Muscle of leg (tissue), 11 donors: ENCODE data around the gene PSMA6. TPM values are rescaled to one million over a fixed set of nuclear protein-coding genes. Genes with fewer than 3 reads are reported as not detected.
A peak's percentile ranks its signal among the peaks of the same experiment; 100 is the strongest.
"Not testable (repeated sequence)": the region's sequence is repeated elsewhere in the genome, so short reads cannot be mapped to it uniquely, and the experiment has no call there.

ENCODE experiments used
- DNase-seq: peaks from one replicate; pipeline ENCODE4 v3.0.0; 2013
- H3K27ac ChIP-seq: one replicate; pipeline ENCODE4 v1.5.1; 2013; ENCODE audit warnings: mild to moderate bottlenecking, low read length, control low read depth
- H3K27me3 ChIP-seq: one replicate; pipeline ENCODE4 v1.6.1; 2013; ENCODE audit warnings: low read length; ENCODE audit not compliant: control insufficient read depth, insufficient read depth
- H3K36me3 ChIP-seq: one replicate; pipeline ENCODE4 v1.6.1; 2013; ENCODE audit warnings: low read length; ENCODE audit not compliant: control insufficient read depth, insufficient read depth
- H3K4me1 ChIP-seq: one replicate; pipeline ENCODE4 v1.6.1; 2013; ENCODE audit warnings: low read length; ENCODE audit not compliant: control insufficient read depth, insufficient read depth
- H3K4me3 ChIP-seq: one replicate; pipeline ENCODE4 v1.5.1; 2013; ENCODE audit warnings: low read length, control low read depth
- H3K9me3 ChIP-seq: replicated peaks from 2 replicates; pipeline ENCODE4 v1.6.1; 2013; ENCODE audit warnings: low read depth, low read length; ENCODE audit not compliant: control insufficient read depth
- WGBS: methylation state at CpG from one replicate; pipeline ENCODE4 v1.1.5; 2013; ENCODE audit warnings: missing lambda C conversion rate; ENCODE audit not compliant: insufficient coverage; 5-methylcytosine and 5-hydroxymethylcytosine counted together
- polyA plus RNA-seq, 8 donors: library from polyadenylated mRNA; unstranded; fragments of 120-200 nt; gene quantifications; one replicate each; pipeline versions ENCODE4 v1.2.1 to v1.2.3, GENCODE V29; 2013; ENCODE audit warnings: inconsistent platforms in 1 of 8, low replicate concordance in 1 of 8; ENCODE audit not compliant: insufficient read length in 8 of 8, insufficient read depth in 1 of 8
- total RNA-seq: library from RNA; stranded (reverse); fragments of 120-200 nt; gene quantifications from one replicate; pipeline ENCODE4 v1.2.4, GENCODE V29; 2013

The PSMA6 gene
- total and polyA plus RNA-seq, 9 donors = 161 to 218 (median 181) TPM

DNA sequence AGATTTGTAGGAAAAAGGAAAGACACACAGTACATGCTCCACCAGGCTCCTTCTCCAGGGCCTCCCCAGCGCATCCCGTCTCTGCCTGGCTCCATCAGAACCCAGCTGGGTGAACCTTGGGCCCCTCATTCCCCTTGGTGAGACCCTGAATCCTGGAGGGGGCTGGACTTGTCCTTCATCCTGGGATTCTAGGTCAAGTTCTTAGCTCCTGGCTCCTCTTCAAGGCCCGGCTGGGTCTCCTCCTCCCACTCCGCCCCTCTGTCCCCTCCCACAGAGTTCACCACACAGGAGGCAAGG lies 49.2 kb downstream of the PSMA6 start:
- H3K4me1 ChIP-seq = peaks cover 46% of the 10 kb centered on the region
- no peaks in the 10 kb centered on the region for H3K27me3 ChIP-seq
- no peak for DNase-seq
- H3K9me3 ChIP-seq = no peaks in the 10 kb centered on the region
- peak overlapping the region; percentile 90 for H3K27ac ChIP-seq
- H3K4me3 ChIP-seq = no peak overlapping the region
- WGBS = 0% methylated on average over 1 of the region's 4 CpGs
- no peaks in the 10 kb centered on the region for H3K36me3 ChIP-seq

DNA sequence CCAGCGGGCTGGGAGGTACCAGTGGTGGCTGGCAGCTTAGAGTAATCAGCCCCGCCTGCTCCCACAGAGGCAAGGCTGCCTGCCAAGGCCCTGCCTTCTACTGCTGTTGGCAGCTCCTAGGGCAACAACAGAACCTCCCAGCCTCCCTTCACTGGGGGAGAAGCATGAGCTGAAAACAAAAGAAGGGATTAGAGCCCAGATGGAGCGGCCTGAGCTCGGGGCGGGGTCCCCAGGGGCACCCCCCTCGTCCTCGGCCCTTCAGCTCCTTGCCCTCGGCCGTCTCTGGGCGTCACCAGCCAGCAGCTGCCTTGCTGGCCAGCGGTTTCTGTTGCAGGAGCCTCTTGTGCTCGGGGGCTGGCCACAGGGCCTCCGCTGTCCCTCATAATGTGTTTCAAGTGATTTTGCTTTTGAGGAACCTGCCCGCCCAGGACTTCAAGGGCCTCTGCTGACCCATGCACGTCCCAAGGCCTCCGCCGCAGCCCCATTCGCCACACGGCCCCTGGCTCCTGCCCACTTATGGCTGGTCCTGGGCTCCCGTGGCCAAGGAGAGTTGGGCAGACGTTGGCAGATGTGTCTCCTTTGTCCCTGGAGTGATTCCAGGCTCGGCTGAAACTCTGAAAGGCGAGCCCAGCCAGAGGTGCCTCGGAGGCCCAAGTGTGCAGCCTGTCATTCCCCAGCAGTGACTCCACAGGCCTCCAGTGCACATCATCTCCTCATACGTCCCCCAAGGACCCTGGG lies 49.7 kb downstream of the PSMA6 start:
- Histone ChIP-seq H3K4me1 (peaks cover 41% of the 10 kb centered on the region), H3K27me3 (no peaks in the 10 kb centered on the region), H3K36me3 (no peaks in the 10 kb centered on the region), H3K9me3 (no peaks in the 10 kb centered on the region), H3K27ac (peak overlapping the region; percentile 90), H3K4me3 (peak overlapping the region; percentile 6)
- 32% methylated on average over 23 of the region's 25 CpGs for whole genome bisulfite sequencing
- DNase-seq = peak; percentile 93

DNA sequence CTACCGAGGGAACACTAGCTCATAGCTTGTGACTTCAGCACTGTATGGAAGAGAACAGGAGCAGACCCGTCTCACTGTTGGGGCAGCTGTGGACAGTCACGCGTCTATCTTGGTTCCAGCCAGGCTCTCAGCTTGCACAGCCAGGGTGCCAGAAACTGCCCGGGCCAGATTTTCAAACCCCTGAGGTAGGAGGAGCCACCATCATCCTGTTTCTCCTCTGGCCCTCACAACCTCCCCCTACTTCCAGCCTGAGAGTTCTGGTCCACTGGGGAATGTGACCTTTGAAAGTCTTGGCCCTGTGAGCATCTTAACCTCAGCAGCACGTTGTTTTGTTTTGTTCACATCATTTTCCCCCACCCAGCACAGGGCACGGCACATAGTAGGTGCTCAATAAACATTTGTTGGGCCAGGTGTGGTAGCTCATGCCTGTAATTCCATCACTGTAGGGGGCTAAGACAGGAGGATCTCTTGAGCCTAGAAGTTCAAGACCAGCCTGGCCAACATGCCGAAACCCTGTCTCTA lies 50.4 kb downstream of the PSMA6 start:
- no peak overlapping the region for H3K4me3 ChIP-seq
- 53% methylated on average over 5 of the region's 8 CpGs for WGBS
- no peaks in the 10 kb centered on the region for H3K9me3 ChIP-seq
- H3K27ac ChIP-seq = peak overlapping the region; percentile 90
- peaks cover 35% of the 10 kb centered on the region for H3K4me1 ChIP-seq
- no peaks in the 10 kb centered on the region for H3K27me3 ChIP-seq
- no peaks in the 10 kb centered on the region for H3K36me3 ChIP-seq
- no peak for DNase-seq

DNA sequence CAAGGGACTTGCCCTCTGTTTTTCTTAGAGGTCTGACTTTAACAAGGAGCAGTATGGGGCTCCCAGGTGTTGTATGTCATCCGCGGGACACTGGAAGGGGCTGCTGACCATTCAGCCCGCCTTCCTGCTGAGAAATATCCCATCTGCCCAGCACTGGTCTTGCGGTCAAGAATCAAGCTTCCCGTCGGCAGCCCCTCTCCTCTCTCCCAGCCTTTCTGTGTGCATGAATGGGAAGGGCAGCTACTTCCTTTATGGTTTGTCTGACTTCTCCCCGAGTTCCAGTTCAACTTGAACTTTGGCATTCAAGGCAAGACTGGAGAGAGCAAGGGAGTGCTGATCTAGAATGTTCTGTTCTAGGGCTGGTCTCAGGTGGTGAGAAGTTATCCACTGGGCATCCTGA lies 51.5 kb downstream of the PSMA6 start:
- Histone ChIP-seq H3K36me3 (no peaks in the 10 kb centered on the region), H3K4me1 (peaks cover 33% of the 10 kb centered on the region), H3K4me3 (no peak overlapping the region), H3K27me3 (no peaks in the 10 kb centered on the region), H3K27ac (no peak overlapping the region), H3K9me3 (no peaks in the 10 kb centered on the region)
- DNase-seq = no peak
- 84% methylated on average over 5 of the region's 7 CpGs for WGBS

DNA sequence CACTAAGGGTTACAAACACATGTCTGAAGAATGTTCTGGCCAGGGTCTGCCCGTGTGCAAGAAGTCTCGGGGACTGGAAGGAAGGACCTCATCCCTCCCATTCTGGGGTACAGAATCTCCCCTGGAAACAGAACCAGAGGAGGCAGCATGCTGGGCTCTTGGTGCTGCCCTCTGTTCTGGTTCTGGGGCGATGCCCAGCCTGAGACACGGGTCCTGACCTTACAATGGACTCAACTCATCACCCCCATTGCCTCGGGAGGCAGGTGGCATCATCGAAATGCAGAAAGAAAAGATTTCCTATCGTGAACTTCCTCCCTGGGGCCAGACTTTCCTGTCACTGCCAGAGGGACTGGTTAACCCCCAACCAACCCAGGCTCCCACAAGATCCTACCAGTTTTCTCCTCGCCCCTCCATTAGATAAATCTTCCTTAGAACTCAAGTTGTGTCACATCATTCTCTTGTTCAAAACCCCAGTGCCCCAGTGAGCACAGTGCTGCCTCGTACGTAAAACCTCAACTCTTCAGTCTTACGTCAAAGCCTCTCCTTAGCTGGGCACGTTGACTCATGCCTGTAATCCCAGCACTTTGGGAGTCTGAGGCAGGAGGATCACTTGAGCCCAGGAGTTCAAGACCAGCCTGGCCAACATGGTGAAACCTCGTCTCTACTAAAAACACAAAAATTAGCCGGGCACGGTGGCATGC lies 52.1 kb downstream of the PSMA6 start:
- Histone ChIP-seq H3K4me1 (peaks cover 33% of the 10 kb centered on the region), H3K4me3 (no peak overlapping the region), H3K27ac (no peak overlapping the region), H3K36me3 (no peaks in the 10 kb centered on the region), H3K27me3 (no peaks in the 10 kb centered on the region), H3K9me3 (no peaks in the 10 kb centered on the region)
- no peak for DNase-seq
- 77% methylated on average over 12 of the region's 15 CpGs for WGBS

DNA sequence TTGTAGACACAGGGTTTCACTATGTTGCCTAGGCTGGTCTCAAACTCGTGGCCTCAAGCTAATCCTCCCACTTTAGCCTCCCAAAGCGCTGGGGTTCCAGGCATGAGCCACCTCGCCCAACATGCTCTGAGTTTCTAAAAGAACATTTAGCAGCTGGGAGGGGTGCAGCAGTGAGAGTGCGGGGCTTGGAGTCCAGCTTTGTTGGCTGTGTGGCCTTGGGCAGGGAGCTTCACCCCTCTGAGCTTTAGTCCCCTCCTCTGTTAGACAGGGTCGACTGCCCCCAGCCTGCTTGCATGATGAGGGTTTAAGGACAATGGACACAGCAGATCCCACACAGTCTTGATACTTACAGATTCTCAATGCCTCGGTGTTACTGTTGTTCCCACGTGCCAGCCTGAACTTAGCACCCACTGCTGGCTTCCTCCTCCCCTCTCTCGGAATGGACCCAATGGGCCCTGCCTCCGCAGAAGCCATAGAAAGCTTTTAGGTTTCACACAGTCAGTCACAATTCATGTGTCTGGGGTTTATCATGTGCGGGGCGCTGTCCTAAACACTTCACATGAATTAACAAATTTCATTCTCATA lies 54.6 kb downstream of the PSMA6 start:
- Histone ChIP-seq H3K27ac (no peak overlapping the region), H3K36me3 (no peaks in the 10 kb centered on the region), H3K4me3 (no peak overlapping the region), H3K27me3 (no peaks in the 10 kb centered on the region), H3K4me1 (peaks cover 15% of the 10 kb centered on the region), H3K9me3 (no peaks in the 10 kb centered on the region)
- DNase-seq = no peak
- 68% methylated on average over 6 of the region's 11 CpGs for WGBS

DNA sequence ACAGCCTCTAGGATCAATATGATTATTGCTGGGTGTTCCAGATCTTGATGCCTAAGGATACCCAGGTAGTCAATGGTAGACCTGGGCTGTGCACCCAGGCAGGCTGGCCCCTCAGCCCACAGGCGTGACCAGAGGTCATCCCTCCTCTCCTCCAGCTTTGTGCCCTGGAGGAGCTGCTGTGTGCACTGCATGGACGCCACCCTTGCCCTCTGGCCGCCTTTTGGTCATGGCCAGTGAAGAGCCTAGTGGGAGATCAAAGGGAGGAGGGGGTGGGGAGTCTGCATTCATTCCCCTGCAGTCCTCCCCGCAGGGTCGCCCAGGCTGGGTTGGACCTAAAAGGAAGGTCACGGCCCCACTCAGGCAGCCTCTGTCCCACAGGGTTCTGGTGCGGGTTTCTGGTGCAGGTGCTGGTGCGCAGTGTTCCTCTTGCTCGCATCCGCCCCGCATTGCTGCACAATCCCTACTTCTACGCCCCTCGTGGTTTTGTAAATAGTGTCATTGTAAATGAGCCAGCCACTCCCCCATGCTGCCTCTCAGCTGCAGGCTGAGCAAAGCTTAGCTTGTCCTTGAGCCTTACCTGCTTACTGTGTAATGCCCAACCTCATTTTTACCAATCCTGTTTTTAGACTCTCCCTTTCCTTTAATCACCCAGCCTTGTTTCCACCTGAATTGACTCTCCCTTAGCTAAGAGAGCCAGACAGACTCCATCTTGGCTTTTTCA lies 55.3 kb downstream of the PSMA6 start:
- DNase-seq = no peak
- H3K36me3 ChIP-seq = no peaks in the 10 kb centered on the region
- no peak overlapping the region for H3K4me3 ChIP-seq
- no peaks in the 10 kb centered on the region for H3K9me3 ChIP-seq
- WGBS = 31% methylated on average over 3 of the region's 13 CpGs
- H3K27ac ChIP-seq = no peak overlapping the region
- no peaks in the 10 kb centered on the region for H3K27me3 ChIP-seq
- H3K4me1 ChIP-seq = peaks cover 15% of the 10 kb centered on the region

DNA sequence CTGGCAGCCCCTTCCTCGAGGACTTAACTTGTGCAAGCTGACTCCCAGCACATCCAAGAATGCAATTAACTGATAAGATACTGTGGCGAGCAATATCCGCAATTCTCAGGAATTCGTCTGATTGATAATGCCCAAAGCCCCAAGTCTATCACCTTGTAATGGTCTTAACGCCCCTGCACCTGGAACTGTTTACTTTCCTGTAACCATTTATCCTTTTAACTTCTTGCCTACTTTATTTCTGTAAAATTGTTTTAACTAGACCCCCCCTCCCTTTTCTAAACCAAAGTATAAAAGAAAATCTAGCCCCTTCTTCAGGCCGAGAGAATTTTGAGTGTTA lies 55.8 kb downstream of the PSMA6 start:
- H3K36me3 ChIP-seq, H3K9me3 ChIP-seq, H3K4me3 ChIP-seq, DNase-seq, H3K27ac ChIP-seq, H3K27me3 ChIP-seq: not testable (repeated sequence)
- WGBS = no CpG with 5 or more reads among the region's 6 CpGs
- H3K4me1 ChIP-seq = peaks cover 18% of the 10 kb centered on the region

DNA sequence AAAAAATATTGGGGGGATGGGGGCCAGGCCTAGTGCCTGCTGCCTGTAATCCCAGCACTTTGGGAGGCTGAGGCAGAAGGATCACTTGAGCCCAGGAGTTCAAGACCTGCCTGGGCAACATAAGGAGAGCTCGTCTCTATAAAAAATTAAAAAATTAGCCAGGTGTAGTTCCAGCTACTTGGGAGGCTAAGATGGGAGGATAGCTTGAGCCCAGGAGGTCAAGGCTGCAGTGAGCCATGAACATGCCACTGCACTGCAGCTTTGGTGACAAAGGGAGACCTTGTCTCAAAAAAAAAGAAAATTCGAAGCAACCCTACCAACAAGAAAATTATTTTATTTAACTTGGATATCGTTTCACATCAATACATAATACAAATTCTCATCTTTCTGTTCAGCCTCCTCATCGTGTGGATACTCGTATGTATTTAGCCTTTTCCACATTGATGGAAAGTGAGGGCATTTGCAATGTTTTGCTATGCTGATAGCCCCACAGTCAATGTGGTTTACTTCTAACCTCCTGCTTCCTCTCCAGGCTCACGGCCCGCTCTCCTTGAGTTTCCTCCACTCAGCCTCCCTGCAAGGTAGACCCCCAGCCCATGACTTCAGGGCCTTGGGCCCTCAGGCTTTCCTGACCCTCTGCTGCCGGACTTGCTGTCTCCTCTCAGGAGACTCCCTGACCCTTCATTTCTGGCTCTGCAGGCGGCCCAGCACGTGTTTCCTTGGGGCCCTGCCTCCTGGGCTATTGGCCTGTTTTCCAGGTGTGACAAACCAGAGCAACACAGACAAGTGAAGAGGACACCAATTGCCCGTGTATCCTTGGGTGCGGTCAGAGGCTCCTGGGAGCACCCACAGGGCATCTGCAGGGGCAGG lies 57.5 kb downstream of the PSMA6 start:
- Histone ChIP-seq H3K4me1 (peaks cover 15% of the 10 kb centered on the region), H3K9me3 (no peaks in the 10 kb centered on the region), H3K27me3 (no peaks in the 10 kb centered on the region), H3K27ac (no peak overlapping the region), H3K4me3 (no peak overlapping the region), H3K36me3 (no peaks in the 10 kb centered on the region)
- 66% methylated on average over 8 of the region's 12 CpGs for WGBS
- no peak for DNase-seq
